HEK293 (cell line): ENCODE measurements around the gene TCEA3.

Experiments used
- CTCF ChIA-PET: fragments of 350-600 bp; formaldehyde crosslinking; extraction: SDS; loops from one replicate; lab custom pipeline; 2021; ENCODE audit warnings: antibody characterized with exemption; lab: Yijun Ruan, JAX
- POLR2A ChIA-PET: fragments of 300-600 bp; formaldehyde crosslinking; extraction: SDS; loops from one replicate; lab custom pipeline; 2020; ENCODE audit warnings: antibody characterized with exemption, inconsistent platforms; lab: Yijun Ruan, JAX
- H3K27ac ChIP-seq: fragments of 200-500 bp; sonication (Bioruptor generic); 2 replicates; pipeline ENCODE4 v1.5.1; 2014; ENCODE audit warnings: low read depth, low read length, control low read depth, inconsistent platforms; ENCODE audit errors: extremely low read depth
- H3K36me3 ChIP-seq, 2 experiments: fragments of 200-500 bp in 1 of 2; sonication (Bioruptor generic) in 1 of 2; 1 replicate in 1 of 2; 2 replicates in 1 of 2; pipeline ENCODE4 v1.5.1; 2014 to 2017; ENCODE audit warnings: inconsistent platforms in 2 of 2, low read length in 2 of 2; ENCODE audit not compliant: control insufficient read depth in 2 of 2, insufficient read depth in 1 of 2
- H3K4me1 ChIP-seq: fragments of 200-500 bp; sonication (Bioruptor generic); 2 replicates; pipeline ENCODE4 v1.5.1; 2014; ENCODE audit warnings: mild to moderate bottlenecking, low read length, inconsistent platforms; ENCODE audit not compliant: control insufficient read depth, insufficient read depth
- H3K4me3 ChIP-seq: 2 replicates; pipeline ENCODE4 v1.5.1; 2011; ENCODE audit warnings: low read depth, mild to moderate bottlenecking, control low read depth, low read length, moderate library complexity
- H3K9me3 ChIP-seq: fragments of 200-500 bp; sonication (Bioruptor generic); 2 replicates; pipeline ENCODE4 v1.5.1; 2014; ENCODE audit warnings: low read depth, low read length, inconsistent platforms; ENCODE audit not compliant: control insufficient read depth, insufficient read depth
- GLIS2 ChIP-seq: fragments of 450-650 bp; formaldehyde crosslinking; IDR thresholded peaks from 2 replicates; pipeline ENCODE4 v1.5.1; 2016; ENCODE audit warnings: missing biosample characterization, missing genetic modification characterization
- KLF9 ChIP-seq: fragments of 450-650 bp; formaldehyde crosslinking; IDR thresholded peaks from 2 replicates; pipeline ENCODE4 v1.5.1; 2016; ENCODE audit warnings: missing biosample characterization, missing genetic modification characterization, low read depth
- PRDM4 ChIP-seq: fragments of 450-650 bp; formaldehyde crosslinking; IDR thresholded peaks from 2 replicates; pipeline ENCODE4 v1.5.1; 2017; ENCODE audit warnings: missing biosample characterization, missing genetic modification characterization
- SALL2 ChIP-seq: fragments of 450-650 bp; formaldehyde crosslinking; IDR thresholded peaks from 2 replicates; pipeline ENCODE4 v1.5.0; 2017; ENCODE audit warnings: missing biosample characterization, mild to moderate bottlenecking, missing genetic modification characterization, borderline replicate concordance
- SCRT1 ChIP-seq: fragments of 450-650 bp; formaldehyde crosslinking; IDR thresholded peaks from 2 replicates; pipeline ENCODE4 v1.5.1; 2016; ENCODE audit warnings: missing biosample characterization, missing genetic modification characterization, borderline replicate concordance
- SP2 ChIP-seq: fragments of 450-650 bp; formaldehyde crosslinking; IDR thresholded peaks from 2 replicates; pipeline ENCODE4 v1.5.1; 2016; ENCODE audit warnings: missing biosample characterization, missing genetic modification characterization
- ZFP41 ChIP-seq: fragments of 450-650 bp; formaldehyde crosslinking; IDR thresholded peaks from 2 replicates; pipeline ENCODE4 v1.5.1; 2016; ENCODE audit warnings: missing biosample characterization, missing genetic modification characterization, borderline replicate concordance
- ZIC2 ChIP-seq: fragments of 450-650 bp; formaldehyde crosslinking; IDR thresholded peaks from 2 replicates; pipeline ENCODE4 v1.5.1; 2016; ENCODE audit warnings: missing biosample characterization, missing genetic modification characterization
- ZNF114 ChIP-seq: fragments of 450-650 bp; formaldehyde crosslinking; IDR thresholded peaks from 2 replicates; pipeline ENCODE4 v1.5.0; 2017; ENCODE audit warnings: missing biosample characterization, missing genetic modification characterization
- ZNF138 ChIP-seq: fragments of 450-650 bp; formaldehyde crosslinking; IDR thresholded peaks from 2 replicates; pipeline ENCODE4 v1.5.1; 2016; ENCODE audit warnings: missing biosample characterization, missing genetic modification characterization, borderline replicate concordance
- ZNF155 ChIP-seq: fragments of 450-650 bp; formaldehyde crosslinking; IDR thresholded peaks from 2 replicates; pipeline ENCODE4 v1.5.1; 2016; ENCODE audit warnings: missing biosample characterization, missing genetic modification characterization
- ZNF23 ChIP-seq: fragments of 450-650 bp; formaldehyde crosslinking; IDR thresholded peaks from 2 replicates; pipeline ENCODE4 v1.5.1; 2016; ENCODE audit warnings: missing biosample characterization, missing genetic modification characterization, borderline replicate concordance
- ZNF26 ChIP-seq: fragments of 450-650 bp; formaldehyde crosslinking; IDR thresholded peaks from 2 replicates; pipeline ENCODE4 v1.5.1; 2016; ENCODE audit warnings: missing biosample characterization, missing genetic modification characterization
- ZNF341 ChIP-seq: fragments of 450-650 bp; formaldehyde crosslinking; IDR thresholded peaks from 2 replicates; pipeline ENCODE4; 2016; ENCODE audit warnings: low read depth, missing biosample characterization, missing genetic modification characterization
- ZNF449 ChIP-seq: fragments of 450-650 bp; formaldehyde crosslinking; IDR thresholded peaks from 2 replicates; pipeline ENCODE4 v1.5.1; 2017; ENCODE audit warnings: missing biosample characterization, mild to moderate bottlenecking, missing genetic modification characterization, moderate library complexity
- ZNF510 ChIP-seq: fragments of 450-650 bp; formaldehyde crosslinking; IDR thresholded peaks from 2 replicates; pipeline ENCODE4 v1.5.1; 2018; ENCODE audit warnings: mild to moderate bottlenecking, missing genetic modification characterization, missing biosample characterization; ENCODE audit not compliant: insufficient replicate concordance
- ZNF560 ChIP-seq: fragments of 450-650 bp; formaldehyde crosslinking; IDR thresholded peaks from 2 replicates; pipeline ENCODE4 v1.5.1; 2017; ENCODE audit warnings: missing biosample characterization, missing genetic modification characterization, borderline replicate concordance
- ZNF621 ChIP-seq: fragments of 450-650 bp; formaldehyde crosslinking; IDR thresholded peaks from 2 replicates; pipeline ENCODE4 v1.5.1; 2017; ENCODE audit warnings: missing biosample characterization, missing genetic modification characterization
- ZNF626 ChIP-seq: fragments of 450-650 bp; sonication (Bioruptor Pico); formaldehyde crosslinking; IDR thresholded peaks from 2 replicates; pipeline ENCODE4 v1.5.1; 2018; ENCODE audit warnings: missing biosample characterization, missing genetic modification characterization, inconsistent platforms
- ZNF670 ChIP-seq: fragments of 450-650 bp; formaldehyde crosslinking; IDR thresholded peaks from 2 replicates; pipeline ENCODE4 v1.5.1; 2016; ENCODE audit warnings: missing biosample characterization, missing genetic modification characterization, low read depth
- ZNF776 ChIP-seq: fragments of 450-650 bp; formaldehyde crosslinking; IDR thresholded peaks from 2 replicates; pipeline ENCODE4 v1.5.0; 2017; ENCODE audit warnings: missing biosample characterization, missing genetic modification characterization, borderline replicate concordance

Gene TCEA3

GRCh38 chr1:23459338-23459757, 34.8 kb upstream of the TCEA3 start:
- CTCF ChIA-PET, result interaction anchor here (0.9 to 1.8 kb wide), 2 partner anchors 11 to 37 kb away, joined by 3 to 4 read pairs; no protein-coding TSS in a partner anchor
- H3K27ac ChIP-seq, result no peak overlapping the region
- no peaks in the 10 kb centered on the region for H3K9me3 ChIP-seq
- POLR2A ChIA-PET, result no interaction called here
- TF ChIP-seq ZNF26 (tag by site-specific recombination) (no peak), ZNF621 (tag by site-specific recombination) (no peak)
- H3K36me3 ChIP-seq, result peaks cover 0 to 15% of the 10 kb centered on the region in 2 experiments; a peak in 1 of 3 replicates
- no peaks in the 10 kb centered on the region for H3K4me1 ChIP-seq
- no peak overlapping the region for H3K4me3 ChIP-seq

GRCh38 chr1:23456226-23456625, 31.7 kb upstream of the TCEA3 start:
- H3K27ac ChIP-seq, result no peak overlapping the region
- CTCF ChIA-PET, result interaction anchor here (1.4 kb wide), 1 partner anchor 83 kb away, joined by 4 read pairs; no protein-coding TSS in a partner anchor
- H3K4me1 ChIP-seq, result no peaks in the 10 kb centered on the region
- H3K36me3 ChIP-seq, result peaks cover 0 to 34% of the 10 kb centered on the region in 2 experiments; a peak in 1 of 3 replicates
- no peak overlapping the region for H3K4me3 ChIP-seq
- POLR2A ChIA-PET, result no interaction called here
- H3K9me3 ChIP-seq, result no peaks in the 10 kb centered on the region
- no peak for TF ChIP-seq ZNF560 (tag by site-specific recombination)
- no peak for TF ChIP-seq ZNF23 (tag by site-specific recombination)
- no peak for TF ChIP-seq ZNF341 (tag by site-specific recombination)
- no peak for TF ChIP-seq GLIS2 (tag by site-specific recombination)
- no peak for TF ChIP-seq KLF9 (tag by site-specific recombination)
- no peak for TF ChIP-seq ZNF670 (tag by site-specific recombination)
- TF ChIP-seq ZNF626 (tag by site-specific recombination), result no peak
- no peak for TF ChIP-seq PRDM4 (tag by site-specific recombination)
- TF ChIP-seq ZNF114, result no peak
- TF ChIP-seq ZFP41 (tag by site-specific recombination), result no peak

- no peaks in the 10 kb centered on the region for H3K9me3 ChIP-seq
- TF ChIP-seq SALL2 (no peak), ZNF776 (no peak), SP2 (no peak), ZIC2 (tag by site-specific recombination) (no peak), ZNF138 (no peak), SCRT1 (tag by site-specific recombination) (no peak), ZNF155 (no peak), ZNF510 (tag by site-specific recombination) (no peak), ZNF449 (tag by site-specific recombination) (no peak)
- H3K4me3 ChIP-seq, result no peak overlapping the region
- H3K4me1 ChIP-seq, result no peaks in the 10 kb centered on the region
- POLR2A ChIA-PET, result no interaction called here
- no peak overlapping the region for H3K27ac ChIP-seq
- CTCF ChIA-PET, result no interaction called here
- H3K36me3 ChIP-seq, result peaks cover 0 to 51% of the 10 kb centered on the region in 2 experiments; a peak in 1 of 3 replicates
These were observed 29.0 kb upstream of the TCEA3 start for GRCh38 chr1:23453455-23454000.
